ENCODE results near the gene NR3C1.

Gene NR3C1

GRCh38 chr5:143234162-143234842 is 169.2 kb downstream of the NR3C1 start:
- DNase-seq (ENCODE audit: low read depth), result no peak

DNA sequence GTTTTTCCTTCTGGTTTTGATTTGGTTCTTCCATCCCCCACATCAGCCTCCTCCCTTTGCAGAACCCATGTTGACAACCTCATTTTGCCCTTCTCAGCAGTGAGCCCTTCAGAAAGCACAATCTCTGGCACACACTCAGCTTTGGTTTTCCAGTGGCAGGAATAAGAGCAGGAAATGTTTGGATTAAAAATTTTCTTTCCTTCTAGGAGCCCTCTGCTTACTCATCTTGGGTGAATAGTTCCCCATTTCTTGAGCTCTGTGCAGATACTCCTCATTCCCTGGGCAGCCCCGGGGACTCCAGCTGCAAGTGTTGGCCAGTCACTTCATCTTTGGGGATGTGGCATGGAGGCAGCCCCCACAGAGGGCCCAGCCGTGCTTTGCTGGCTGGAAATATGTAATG is 170.5 kb downstream of the NR3C1 start:
- DNase-seq (ENCODE audit: low read depth), result no peak

DNA sequence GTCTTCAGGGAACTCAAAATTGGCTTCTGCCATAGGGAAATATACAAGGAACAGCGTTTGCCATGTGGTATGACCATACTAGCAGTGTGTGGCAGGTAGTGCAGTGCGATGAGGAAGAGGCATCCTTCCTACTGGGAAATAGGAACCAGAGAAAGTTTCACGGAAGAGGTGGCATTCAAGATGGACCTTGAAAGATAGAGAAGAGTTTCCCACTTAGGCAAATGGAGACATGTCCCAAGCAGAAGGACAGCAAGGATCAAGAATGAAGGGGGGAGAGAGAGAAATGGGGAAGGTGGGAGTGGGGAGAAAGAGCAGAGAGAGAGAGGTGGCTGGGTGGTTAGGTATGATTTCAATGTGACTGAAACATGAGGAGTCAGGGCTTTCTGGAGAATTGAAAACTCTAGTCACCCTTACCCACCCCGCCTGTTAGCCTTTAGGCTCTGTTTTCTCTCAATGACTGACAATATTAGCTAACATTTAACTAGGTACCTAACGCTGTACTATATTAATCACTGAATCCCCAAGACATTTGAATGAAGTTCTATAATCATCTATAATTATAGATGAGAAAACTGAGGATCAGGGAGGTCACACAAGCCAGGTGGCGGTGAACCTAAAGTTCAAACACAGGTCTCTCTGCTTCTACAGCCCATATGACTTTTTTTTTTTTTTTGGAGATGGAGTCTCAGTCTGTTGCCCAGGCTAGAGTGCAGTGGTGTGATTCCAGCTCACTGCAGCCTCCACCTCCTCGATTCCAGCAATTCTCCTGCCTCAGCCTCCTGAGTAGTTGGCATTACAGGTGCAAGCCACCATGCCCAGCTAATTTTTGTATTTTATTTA is 171.3 kb downstream of the NR3C1 start:
- DNase-seq (ENCODE audit: low read depth), result no peak

GRCh38 chr5:143231416-143231815 is 172.1 kb downstream of the NR3C1 start:
- no peak for DNase-seq (ENCODE audit: low read depth)

GRCh38 chr5:143230676-143230996 is 172.8 kb downstream of the NR3C1 start:
- DNase-seq (ENCODE audit: low read depth), result no peak

DNA sequence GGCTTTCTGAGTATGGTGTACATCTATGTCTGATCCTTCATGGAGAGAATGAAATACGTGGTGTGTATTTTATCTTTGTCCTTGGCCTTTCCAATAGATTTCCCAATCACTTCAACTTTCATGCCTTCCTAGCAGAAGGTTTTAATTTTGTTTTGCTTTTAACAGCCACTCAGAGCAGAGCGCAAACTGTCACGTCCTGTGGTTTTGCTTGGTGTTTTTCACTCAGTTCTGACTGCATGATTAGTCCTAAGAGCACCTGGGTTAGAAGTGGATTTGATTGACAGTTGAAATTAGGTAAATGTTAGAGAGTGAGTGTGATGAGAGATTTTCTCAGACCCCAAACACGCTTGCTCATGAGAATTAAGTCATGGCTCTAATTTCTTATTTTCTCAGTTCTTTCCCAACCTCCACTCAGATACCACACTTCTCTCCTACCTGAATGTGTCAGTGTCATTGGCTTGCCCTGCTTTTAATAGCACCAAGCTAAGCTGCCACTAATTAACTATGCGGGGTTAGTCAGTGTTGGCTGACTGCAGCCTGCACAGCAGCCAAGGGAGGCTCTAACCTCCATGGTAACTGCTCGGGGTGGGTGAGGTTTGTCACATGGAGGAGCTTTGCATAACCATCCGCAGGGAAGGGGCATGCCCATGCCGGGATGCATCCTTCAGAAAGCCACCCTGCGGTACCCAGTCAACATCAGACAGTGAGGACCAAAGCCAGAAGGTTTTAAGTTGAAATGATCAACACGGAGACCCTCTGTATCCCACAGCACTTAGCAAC is 173.4 kb downstream of the NR3C1 start:
- DNase-seq (ENCODE audit: low read depth), result peak; percentile 47

DNA sequence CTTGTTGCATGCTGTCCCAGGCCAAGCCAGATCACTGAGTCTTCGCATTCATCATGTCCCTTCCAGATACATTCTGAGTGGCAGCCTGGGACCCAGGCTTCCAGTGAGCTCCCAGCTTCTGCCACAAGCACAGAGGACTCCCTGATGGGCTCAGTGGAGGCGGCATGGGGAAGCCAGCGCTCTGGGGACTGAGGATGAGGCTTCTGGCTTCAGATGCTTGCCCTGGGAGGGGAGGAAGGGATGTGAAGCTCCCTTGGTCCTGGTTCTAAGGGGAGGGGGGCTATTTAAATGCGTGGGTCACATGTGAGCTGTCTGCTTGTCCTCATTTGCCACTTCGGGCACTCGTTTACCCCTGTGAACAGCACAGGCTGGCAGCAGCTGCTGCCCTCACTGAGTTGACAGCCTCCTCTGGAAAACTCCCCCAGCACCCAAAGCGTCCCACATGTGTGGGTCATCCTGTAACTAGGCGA is 174.0 kb downstream of the NR3C1 start:
- DNase-seq (ENCODE audit: low read depth), result no peak

DNA sequence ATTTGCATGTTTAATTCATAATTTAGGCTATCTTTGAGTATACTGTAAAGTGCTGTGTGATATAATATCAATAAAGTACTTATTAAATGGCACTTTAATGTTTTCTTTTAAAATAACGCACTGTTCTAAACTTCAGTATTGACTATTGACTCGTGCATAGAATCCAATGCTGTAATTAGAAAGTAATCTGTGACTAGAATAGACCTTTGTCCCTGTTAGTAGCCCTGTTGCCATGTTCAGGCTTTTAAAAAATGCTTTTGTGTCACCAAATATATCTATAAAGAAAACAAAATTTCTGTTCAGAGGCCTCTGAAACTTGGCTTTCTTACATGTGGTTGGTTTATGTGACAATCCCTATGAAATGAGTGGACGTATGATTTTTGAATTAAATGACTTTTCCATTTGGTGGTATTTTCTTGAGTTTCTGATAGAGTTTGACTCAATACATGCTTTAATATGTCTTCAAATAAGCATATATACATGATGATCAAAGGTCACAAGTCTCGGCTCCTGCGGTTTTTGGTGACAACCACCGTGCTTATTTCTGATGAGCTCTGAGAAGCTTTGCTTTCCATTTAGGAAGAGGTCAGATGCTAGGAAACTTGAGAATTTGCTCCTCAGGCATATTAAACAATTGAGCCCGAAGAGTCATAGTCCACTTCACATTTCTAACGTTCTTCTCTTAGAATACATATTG is 174.7 kb downstream of the NR3C1 start:
- no peak for DNase-seq (ENCODE audit: low read depth)

Measured in GM04503 (cell line).